NT2/D1 (cell line): ENCODE data around the gene DNAJC22.

Experiments used
- SUZ12 ChIP-seq: IDR thresholded peaks from 2 replicates; pipeline ENCODE4 v1.6.1; 2011; ENCODE audit not compliant: insufficient read length, insufficient read depth; ENCODE audit errors: extremely low read depth
- ZNF274 ChIP-seq: IDR thresholded peaks from 2 replicates; pipeline ENCODE4 v1.6.1; 2011; ENCODE audit warnings: mild to moderate bottlenecking, low read depth, low read length

DNA sequence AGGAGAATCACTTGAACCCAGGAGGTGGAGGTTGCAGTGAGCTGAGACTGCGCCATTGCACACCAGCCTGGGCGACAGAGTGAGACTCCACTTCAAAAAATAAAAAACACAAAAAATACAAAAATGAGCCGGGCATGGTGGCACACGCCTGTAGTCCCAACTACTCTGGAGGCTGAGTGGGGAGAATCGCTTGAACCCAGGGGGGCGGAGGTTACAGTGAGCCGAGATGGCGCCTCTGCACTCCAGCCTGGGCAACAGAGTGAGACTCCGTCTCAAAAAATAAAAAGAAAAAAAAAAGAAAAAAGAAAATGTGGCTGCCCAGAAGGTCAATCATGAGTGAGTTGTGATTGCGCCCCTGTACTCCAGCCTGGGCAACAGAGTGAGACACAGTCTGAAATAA, 9.2 kb downstream of the DNAJC22 start:
- TF ChIP-seq ZNF274 (no peak), SUZ12 (no peak)
